ENCODE results near the gene RPA1. TPM values are rescaled to one million over a fixed set of nuclear protein-coding genes. Genes with fewer than 3 reads are reported as not detected.
A peak's percentile ranks its signal among the peaks of the same experiment; 100 is the strongest.
"Not testable (repeated sequence)": the region's sequence is repeated elsewhere in the genome, so short reads cannot be mapped to it uniquely, and the experiment has no call there.

Gene RPA1
- total and polyA plus RNA-seq, 5 donors from 2014 or later = 66.3 to 94.5 (median 70.6) TPM

GRCh38 chr17:1802429-1802828 is 27.4 kb upstream of the RPA1 start:
- no peak overlapping the region for H3K4me3 ChIP-seq (ENCODE audit: low read depth, low read length)
- H3K36me3 ChIP-seq (ENCODE audit: control insufficient read depth, insufficient read depth, low read length) = peaks cover 41% of the 10 kb centered on the region
- no peak overlapping the region for H3K27ac ChIP-seq (ENCODE audit: insufficient read depth, low read length, poor library complexity, severe bottlenecking)
- Mint-ChIP-seq H3K36me3 (peaks cover 22% of the 10 kb centered on the region), H3K9me3 (no peaks in the 10 kb centered on the region), H3K27ac (no peak overlapping the region), H3K4me1 (peaks cover under 1 to 4% (median 2%) of the 10 kb centered on the region in 4 donors), H3K27me3 (no peaks in the 10 kb centered on the region), H3K4me3 (no peak overlapping the region)
- ATAC-seq (ENCODE audit: low read depth in 2 of 2) (no peak), DNase-seq (no peak)
- no peaks in the 10 kb centered on the region for H3K4me1 ChIP-seq (ENCODE audit: control insufficient read depth, insufficient read depth, low read length, poor library complexity, severe bottlenecking)
- H3K27me3 ChIP-seq (ENCODE audit: control insufficient read depth, insufficient read depth, low read length) = no peaks in the 10 kb centered on the region
- no peaks in the 10 kb centered on the region for H3K9me3 ChIP-seq (ENCODE audit: control insufficient read depth in 2 of 2, low read length in 2 of 2)

- no peak for DNase-seq
- H3K4me3 Mint-ChIP-seq = no peak overlapping the region
- no peak overlapping the region for H3K4me3 ChIP-seq (ENCODE audit: low read depth, low read length)
- H3K27me3 ChIP-seq (ENCODE audit: control insufficient read depth, insufficient read depth, low read length) = no peaks in the 10 kb centered on the region
- H3K36me3 Mint-ChIP-seq = peaks cover 29% of the 10 kb centered on the region
- no peak overlapping the region for H3K27ac ChIP-seq (ENCODE audit: insufficient read depth, low read length, poor library complexity, severe bottlenecking)
- no peaks in the 10 kb centered on the region for H3K9me3 ChIP-seq (ENCODE audit: control insufficient read depth in 2 of 2, low read length in 2 of 2)
- no peaks in the 10 kb centered on the region for H3K4me1 ChIP-seq (ENCODE audit: control insufficient read depth, insufficient read depth, low read length, poor library complexity, severe bottlenecking)
- H3K27me3 Mint-ChIP-seq = no peaks in the 10 kb centered on the region
- H3K4me1 Mint-ChIP-seq = peaks cover 0 to 8% (median 2%) of the 10 kb centered on the region in 4 donors
- peaks cover 41% of the 10 kb centered on the region for H3K36me3 ChIP-seq (ENCODE audit: control insufficient read depth, insufficient read depth, low read length)
- no peak overlapping the region for H3K27ac Mint-ChIP-seq
- ATAC-seq (ENCODE audit: low read depth in 2 of 2) = no peak
- H3K9me3 Mint-ChIP-seq = no peaks in the 10 kb centered on the region
Measured at GRCh38 chr17:1803280-1803679, 26.5 kb upstream of the RPA1 start.

- Histone ChIP-seq H3K9me3 (ENCODE audit: control insufficient read depth in 2 of 2, low read length in 2 of 2) (no peaks in the 10 kb centered on the region), H3K36me3 (ENCODE audit: control insufficient read depth, insufficient read depth, low read length) (peaks cover 40% of the 10 kb centered on the region), H3K27ac (ENCODE audit: insufficient read depth, low read length, poor library complexity, severe bottlenecking) (no peak overlapping the region), H3K27me3 (ENCODE audit: control insufficient read depth, insufficient read depth, low read length) (no peaks in the 10 kb centered on the region), H3K4me3 (ENCODE audit: low read depth, low read length) (no peak overlapping the region), H3K4me1 (ENCODE audit: control insufficient read depth, insufficient read depth, low read length, poor library complexity, severe bottlenecking) (no peaks in the 10 kb centered on the region)
- DNase-seq (no peak), ATAC-seq (ENCODE audit: low read depth in 2 of 2) (no peak)
- Mint-ChIP-seq H3K9me3 (no peaks in the 10 kb centered on the region), H3K36me3 (peaks cover 29% of the 10 kb centered on the region), H3K4me3 (no peak overlapping the region), H3K27ac (peak overlapping the region in 1 of 3 donors; percentile 48), H3K4me1 (peaks cover 0 to 10% (median 1%) of the 10 kb centered on the region in 4 donors), H3K27me3 (no peaks in the 10 kb centered on the region)
Measured at GRCh38 chr17:1807890-1808289, 21.9 kb upstream of the RPA1 start.

GRCh38 chr17:1808644-1809043 is 21.2 kb upstream of the RPA1 start:
- ATAC-seq (ENCODE audit: low read depth in 2 of 2) = no peak
- H3K36me3 Mint-ChIP-seq = peaks cover 30% of the 10 kb centered on the region

GRCh38 chr17:1809815-1810214 is 20.0 kb upstream of the RPA1 start:
- peaks cover 23% of the 10 kb centered on the region for H3K36me3 Mint-ChIP-seq
- not testable (repeated sequence) for H3K27me3 ChIP-seq (ENCODE audit: control insufficient read depth, insufficient read depth, low read length); DNase-seq; H3K27ac Mint-ChIP-seq; H3K27ac ChIP-seq (ENCODE audit: insufficient read depth, low read length, poor library complexity, severe bottlenecking); H3K9me3 ChIP-seq (ENCODE audit: control insufficient read depth in 2 of 2, low read length in 2 of 2); H3K4me3 ChIP-seq (ENCODE audit: low read depth, low read length); H3K9me3 Mint-ChIP-seq; H3K4me3 Mint-ChIP-seq; ATAC-seq (ENCODE audit: low read depth in 2 of 2); H3K4me1 Mint-ChIP-seq; H3K27me3 Mint-ChIP-seq; H3K4me1 ChIP-seq (ENCODE audit: control insufficient read depth, insufficient read depth, low read length, poor library complexity, severe bottlenecking)
- H3K36me3 ChIP-seq (ENCODE audit: control insufficient read depth, insufficient read depth, low read length) = peaks cover 29% of the 10 kb centered on the region

More at GRCh38 chr17:1808644-1809043, 21.2 kb upstream of the RPA1 start:
- no peaks in the 10 kb centered on the region for H3K4me1 ChIP-seq (ENCODE audit: control insufficient read depth, insufficient read depth, low read length, poor library complexity, severe bottlenecking)
- Mint-ChIP-seq H3K4me3 (no peak overlapping the region), H3K27me3 (no peaks in the 10 kb centered on the region), H3K9me3 (no peaks in the 10 kb centered on the region), H3K27ac (no peak overlapping the region), H3K4me1 (peaks cover 0 to 11% (median 1%) of the 10 kb centered on the region in 4 donors)
- no peaks in the 10 kb centered on the region for H3K9me3 ChIP-seq (ENCODE audit: control insufficient read depth in 2 of 2, low read length in 2 of 2)
- no peak for DNase-seq
- no peak overlapping the region for H3K27ac ChIP-seq (ENCODE audit: insufficient read depth, low read length, poor library complexity, severe bottlenecking)
- H3K4me3 ChIP-seq (ENCODE audit: low read depth, low read length) = no peak overlapping the region
- H3K36me3 ChIP-seq (ENCODE audit: control insufficient read depth, insufficient read depth, low read length) = peaks cover 35% of the 10 kb centered on the region
- H3K27me3 ChIP-seq (ENCODE audit: control insufficient read depth, insufficient read depth, low read length) = no peaks in the 10 kb centered on the region

GRCh38 chr17:1810450-1811103 is 19.2 kb upstream of the RPA1 start:
- DNase-seq (no peak), ATAC-seq (ENCODE audit: low read depth in 2 of 2) (no peak)
- peaks cover 29% of the 10 kb centered on the region for H3K36me3 ChIP-seq (ENCODE audit: control insufficient read depth, insufficient read depth, low read length)
- H3K27ac Mint-ChIP-seq = peak overlapping the region in 1 of 3 donors; percentile 5
- H3K9me3 Mint-ChIP-seq = no peaks in the 10 kb centered on the region
- H3K4me3 Mint-ChIP-seq = no peak overlapping the region
- no peaks in the 10 kb centered on the region for H3K27me3 ChIP-seq (ENCODE audit: control insufficient read depth, insufficient read depth, low read length)
- H3K27me3 Mint-ChIP-seq = no peaks in the 10 kb centered on the region
- peaks cover 21% of the 10 kb centered on the region for H3K36me3 Mint-ChIP-seq
- H3K4me3 ChIP-seq (ENCODE audit: low read depth, low read length) = no peak overlapping the region
- H3K4me1 ChIP-seq (ENCODE audit: control insufficient read depth, insufficient read depth, low read length, poor library complexity, severe bottlenecking) = no peaks in the 10 kb centered on the region
- H3K4me1 Mint-ChIP-seq = peaks cover 0 to 8% (median 0%) of the 10 kb centered on the region in 4 donors
- no peak overlapping the region for H3K27ac ChIP-seq (ENCODE audit: insufficient read depth, low read length, poor library complexity, severe bottlenecking)
- H3K9me3 ChIP-seq (ENCODE audit: control insufficient read depth in 2 of 2, low read length in 2 of 2) = no peaks in the 10 kb centered on the region

DNA sequence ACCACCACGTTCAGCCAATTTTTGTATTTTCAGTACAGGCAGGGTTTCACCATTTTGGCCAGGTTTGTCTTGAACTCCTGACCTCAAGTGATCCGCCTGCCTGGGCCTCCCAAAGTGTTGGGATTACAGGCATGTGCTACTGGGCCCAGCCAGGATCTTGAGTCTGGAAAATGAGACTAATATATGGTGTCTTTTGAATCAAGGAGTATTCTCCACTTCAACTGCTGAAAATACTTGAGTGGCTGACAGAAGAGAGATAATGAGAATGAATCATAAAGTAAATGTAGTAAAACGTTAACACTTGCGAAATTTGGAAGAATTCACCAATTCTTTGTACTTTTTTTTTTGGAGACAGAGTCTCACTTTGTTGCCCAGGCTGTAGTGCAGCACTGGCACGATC is 16.7 kb upstream of the RPA1 start:
- H3K4me1 Mint-ChIP-seq = peaks cover 0 to 8% (median 2%) of the 10 kb centered on the region in 4 donors
- no peaks in the 10 kb centered on the region for H3K4me1 ChIP-seq (ENCODE audit: control insufficient read depth, insufficient read depth, low read length, poor library complexity, severe bottlenecking)
- H3K36me3 Mint-ChIP-seq = peaks cover 22% of the 10 kb centered on the region
- no peak overlapping the region for H3K4me3 ChIP-seq (ENCODE audit: low read depth, low read length)
- H3K36me3 ChIP-seq (ENCODE audit: control insufficient read depth, insufficient read depth, low read length) = peaks cover 22% of the 10 kb centered on the region
- H3K27ac ChIP-seq (ENCODE audit: insufficient read depth, low read length, poor library complexity, severe bottlenecking) = no peak overlapping the region
- no peaks in the 10 kb centered on the region for H3K9me3 Mint-ChIP-seq
- no peak overlapping the region for H3K4me3 Mint-ChIP-seq
- H3K27me3 ChIP-seq (ENCODE audit: control insufficient read depth, insufficient read depth, low read length) = no peaks in the 10 kb centered on the region
- no peaks in the 10 kb centered on the region for H3K9me3 ChIP-seq (ENCODE audit: control insufficient read depth in 2 of 2, low read length in 2 of 2)
- no peak for DNase-seq
- H3K27ac Mint-ChIP-seq = no peak overlapping the region
- no peaks in the 10 kb centered on the region for H3K27me3 Mint-ChIP-seq
- no peak for ATAC-seq (ENCODE audit: low read depth in 2 of 2)
